Transverse colon (tissue), 4 donors: ENCODE results near the gene HSPA5.

Experiments used
- CTCF ChIP-seq, 5 experiments: fragments of 200-600 bp in 3 of 5; fragments of 450-650 bp in 2 of 5; sonication (generic) in 3 of 5; IDR thresholded peaks; 1 replicate in 2 of 5; 2 replicates in 3 of 5; pipeline ENCODE4 v1.5.1; 2016 to 2017; ENCODE audit warnings: antibody characterized with exemption in 5 of 5, inconsistent platforms in 3 of 5, mild to moderate bottlenecking in 2 of 5, moderate library complexity in 1 of 5
- EP300 ChIP-seq: sonication (generic); formaldehyde crosslinking; IDR thresholded peaks from one replicate; pipeline ENCODE4 v1.6.1; 2017; ENCODE audit warnings: antibody characterized with exemption, low read depth
- POLR2A ChIP-seq: fragments of 450-650 bp; IDR thresholded peaks from one replicate; pipeline ENCODE4 v1.6.1; 2016; ENCODE audit warnings: antibody characterized with exemption, mild to moderate bottlenecking, moderate library complexity
- POLR2AphosphoS5 ChIP-seq, 3 donors: sonication (generic); formaldehyde crosslinking; IDR thresholded peaks; one replicate each; pipeline ENCODE4 v1.6.1; 2016; ENCODE audit warnings: antibody characterized with exemption in 3 of 3

DNA sequence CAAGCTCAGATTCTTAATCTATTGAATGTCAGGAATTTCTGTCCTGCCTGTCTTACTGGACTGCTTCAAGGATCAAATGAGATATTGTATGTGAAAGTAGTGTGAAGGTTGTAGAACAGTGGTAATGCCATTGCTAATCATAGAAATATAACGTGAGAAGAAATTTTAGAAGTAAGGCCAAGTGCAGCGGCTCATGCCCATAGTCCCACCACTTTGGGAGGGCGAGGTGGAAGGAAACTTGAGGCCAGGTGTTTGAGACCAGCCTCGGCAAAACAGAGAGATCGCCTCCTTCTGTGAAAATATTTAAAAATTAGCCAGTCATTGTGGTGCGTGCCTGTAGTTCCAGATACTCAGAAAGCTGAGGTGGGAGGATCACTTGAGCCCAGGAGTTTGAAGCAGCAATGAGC, 5.1 kb upstream of the HSPA5 start:
- TF ChIP-seq POLR2AphosphoS5 (IDR thresholded peaks at IDR 0.05) = no peak
- no peak for TF ChIP-seq CTCF (IDR thresholded peaks at IDR 0.05)
- TF ChIP-seq POLR2A = no peak
- TF ChIP-seq EP300 = no peak
